PC-3 (cell line): ENCODE results near the gene PSME1. TPM values are rescaled to one million over a fixed set of nuclear protein-coding genes. Genes with fewer than 3 reads are reported as not detected.

Experiments
- ATAC-seq: fragments of 200-7000 bp; cut with Tn5 transposase; 2 replicates; pipeline ENCODE4 v1.9.1; 2020; ENCODE audit warnings: mild to moderate bottlenecking, moderate library complexity
- BruUV-seq: library from RNA; stranded (reverse); fragments of 400-500 nt; replicated peaks from 2 replicates; lab custom pipeline; 2021; lab: Mats Ljungman, UMichigan
- CTCF ChIA-PET: fragments of 300-600 bp; sonication (Branson Sonifier 250); formaldehyde crosslinking; loops from one replicate; lab custom pipeline; 2022; ENCODE audit warnings: antibody characterized with exemption; lab: Charles Lee
- POLR2A ChIA-PET: fragments of 300-600 bp; sonication (Branson Sonifier 250); formaldehyde crosslinking; loops from one replicate; lab custom pipeline; 2022; ENCODE audit warnings: antibody characterized with exemption; ENCODE audit not compliant: unreplicated experiment; lab: Charles Lee
- DNase-seq: peaks from one replicate; pipeline ENCODE4 v3.0.0-alpha.2; 2015
- H2AFZ ChIP-seq: fragments of 300-600 bp; sonication (generic); 2 replicates; pipeline ENCODE4 v1.6.0; 2016; ENCODE audit warnings: antibody characterized with exemption, low read length
- H3F3A ChIP-seq: fragments of 300-600 bp; sonication (generic); one replicate; pipeline ENCODE4 v1.6.0; 2017; ENCODE audit warnings: antibody characterized with exemption, low read length, control low read depth, mild to moderate bottlenecking; ENCODE audit not compliant: unreplicated experiment
- H3K27ac ChIP-seq: fragments of 300-600 bp; sonication (generic); 2 replicates; pipeline ENCODE4 v1.5.1; 2016; ENCODE audit warnings: mild to moderate bottlenecking, low read length
- H3K27me3 ChIP-seq: fragments of 300-600 bp; sonication (generic); 2 replicates; pipeline ENCODE4 v1.6.1; 2016; ENCODE audit warnings: low read length, mixed read lengths
- H3K36me3 ChIP-seq: fragments of 300-600 bp; sonication (generic); 2 replicates; pipeline ENCODE4 v1.6.1; 2016; ENCODE audit warnings: low read depth, mixed run types, low read length, mixed read lengths
- H3K4me1 ChIP-seq: fragments of 300-600 bp; sonication (generic); 2 replicates; pipeline ENCODE4 v1.5.1; 2016; ENCODE audit warnings: low read length; ENCODE audit not compliant: insufficient read depth
- H3K4me2 ChIP-seq: fragments of 300-600 bp; sonication (generic); 2 replicates; pipeline ENCODE4 v1.6.0; 2016; ENCODE audit warnings: low read length
- H3K4me3 ChIP-seq: fragments of 300-600 bp; sonication (generic); 2 replicates; pipeline ENCODE4 v1.5.1; 2016; ENCODE audit warnings: mild to moderate bottlenecking, low read length, mixed read lengths
- H3K79me2 ChIP-seq: fragments of 300-600 bp; sonication (generic); 2 replicates; pipeline ENCODE4 v1.6.1; 2017; ENCODE audit warnings: low read length, mixed read lengths
- H3K9ac ChIP-seq: fragments of 300-600 bp; sonication (generic); 2 replicates; pipeline ENCODE4 v1.6.0; 2016; ENCODE audit warnings: mild to moderate bottlenecking, low read length
- H3K9me2 ChIP-seq: fragments of 300-600 bp; sonication (generic); replicated peaks from 2 replicates; pipeline ENCODE4 v1.6.1; 2016; ENCODE audit warnings: mixed run types, low read length, mixed read lengths
- H3K9me3 ChIP-seq: fragments of 300-600 bp; sonication (generic); 2 replicates; pipeline ENCODE4 v1.6.1; 2016; ENCODE audit warnings: low read length, mixed read lengths
- H4K20me1 ChIP-seq: fragments of 300-600 bp; sonication (generic); 2 replicates; pipeline ENCODE4 v1.6.1; 2016; ENCODE audit warnings: low read length, mixed read lengths
- CTCF ChIP-seq: fragments of 300-600 bp; sonication (generic); conservative IDR thresholded peaks from 2 replicates; pipeline ENCODE4 v1.5.1; 2017; ENCODE audit warnings: antibody characterized with exemption, low read depth, mild to moderate bottlenecking, low read length
- EZH2 ChIP-seq: fragments of 300-600 bp; sonication (generic); IDR thresholded peaks from one replicate; pipeline ENCODE4 v1.6.1; 2017; ENCODE audit warnings: antibody characterized with exemption, mild to moderate bottlenecking, low read length; ENCODE audit not compliant: unreplicated experiment
- EZH2phosphoT487 ChIP-seq: fragments of 300-600 bp; sonication (generic); IDR thresholded peaks from 2 replicates; pipeline ENCODE4 v1.6.1; 2018; ENCODE audit warnings: mild to moderate bottlenecking, antibody characterized with exemption, low read length, borderline replicate concordance
- intact Hi-C: fragments of 100-400 bp; cut with micrococcal nuclease; formaldehyde crosslinking; loops from 2 replicates; pipeline ENCODE4 v1.9.0; 2023
- total RNA-seq: library from RNA; depleted of rRNA; stranded (reverse); fragments of >200 nt; gene quantifications from 2 replicates; pipeline ENCODE4 v1.2.3, GENCODE V29; 2014

The PSME1 gene
- total RNA-seq, 1 experiment from 2014 or later, result 163 TPM

- peak within 1 kb of the TSS; percentile 90 for H3K4me2 ChIP-seq
- peak within 1 kb of the TSS; percentile 48 for H3K27ac ChIP-seq
- DNase-seq (peak; percentile 97), ATAC-seq (peak; percentile 76)
- intact Hi-C loops, result no loop called here
- TF ChIP-seq CTCF (no peak), EZH2 (no peak), EZH2phosphoT487 (no peak)
- H3F3A ChIP-seq, result no peaks in the 10 kb centered on the region
- no peaks in the 10 kb centered on the region for H3K27me3 ChIP-seq
- H3K9me3 ChIP-seq, result no peaks in the 10 kb centered on the region
- peak within 1 kb of the TSS; percentile 79 for H2AFZ ChIP-seq
- ChIA-PET CTCF (interaction anchor here (0.6 to 0.9 kb wide), 3 partner anchors 15 to 272 kb away, joined by 3 to 6 read pairs (median 4); partner anchors contain the start of gene IRF9), POLR2A (interaction anchor here (0.5 to 1.9 kb wide), 6 partner anchors 11 to 168 kb away, joined by 5 to 17 read pairs (median 10); partner anchors contain the start of genes DCAF11, NRL, PSME1 and TINF2)
- peaks cover 47% of the 10 kb centered on the region for H3K79me2 ChIP-seq
- peaks cover 21% of the 10 kb centered on the region for H3K4me1 ChIP-seq
- peak within 1 kb of the TSS; percentile 84 for H3K9ac ChIP-seq
- H3K9me2 ChIP-seq, result no peaks in the 10 kb centered on the region
- peak within 1 kb of the TSS; percentile 86 for H3K4me3 ChIP-seq
- no peaks in the 10 kb centered on the region for H4K20me1 ChIP-seq
- BruUV-seq, result no TSS peak
- H3K36me3 ChIP-seq, result peaks cover 20% of the 10 kb centered on the region; the same call in 1 of the 2 replicates
These were observed 10.5 kb downstream of the PSME1 start, which contains the start of gene PSME2 for GRCh38 chr14:24146453-24146977. Gene PSME2, minus strand, starts transcription at chr14:24146610. Its CDS starts 29 bp downstream, at chr14:24146581.

DNA sequence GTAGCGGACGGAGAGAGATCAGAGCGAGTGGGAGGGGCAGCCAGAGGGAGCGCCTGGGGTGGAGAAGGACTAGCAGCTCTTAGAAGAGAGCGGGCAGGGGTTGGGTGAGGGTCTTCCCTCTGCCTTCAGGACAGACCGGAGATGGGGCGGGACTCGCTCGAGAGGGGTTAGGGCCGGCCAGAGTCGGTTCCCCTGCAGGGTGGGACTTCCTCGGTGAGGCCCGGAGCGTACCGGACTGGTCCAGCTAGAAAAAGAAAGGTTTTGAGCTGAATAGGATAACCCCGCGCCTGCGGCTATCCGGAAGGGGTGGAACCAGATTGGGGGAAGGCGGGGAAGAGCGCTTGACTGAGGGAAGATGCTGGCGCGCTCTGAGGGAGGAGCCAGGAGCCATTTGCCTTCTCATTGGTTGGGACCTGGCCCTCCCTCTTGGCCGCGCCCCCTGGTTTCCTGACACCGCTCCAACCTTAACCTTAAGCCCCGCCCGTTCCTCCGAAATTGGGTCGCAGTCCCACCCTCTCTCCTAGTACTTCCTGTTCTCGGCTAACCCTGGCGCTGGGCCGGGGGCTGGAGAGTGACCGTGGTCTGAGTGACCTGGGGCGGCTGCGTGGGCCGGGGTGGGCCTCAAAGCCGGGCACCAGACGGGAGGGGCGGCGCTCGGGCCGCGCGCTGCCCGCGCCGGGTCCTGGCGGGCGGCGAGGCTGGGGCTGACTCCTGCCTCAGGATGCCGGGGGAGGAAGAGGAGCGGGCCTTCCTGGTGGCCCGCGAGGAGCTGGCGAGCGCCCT lies 11.2 kb downstream of the PSME1 start, which contains the start of gene RNF31:
Gene RNF31, plus strand, starts transcription at position 521 of the 783 bp plus-strand sequence. Its CDS starts 201 bp downstream, at position 722.
- CTCF ChIA-PET, result interaction anchor here (0.6 to 0.9 kb wide), 3 partner anchors 14 to 271 kb away, joined by 3 to 6 read pairs (median 4); partner anchors contain the start of gene IRF9
- H3K9ac ChIP-seq, result peak within 1 kb of the TSS; percentile 84
- no peaks in the 10 kb centered on the region for H3K27me3 ChIP-seq
- BruUV-seq, result no TSS peak
- peak within 1 kb of the TSS; percentile 79 for H2AFZ ChIP-seq
- peaks cover 25% of the 10 kb centered on the region; the same call in 1 of the 2 replicates for H3K36me3 ChIP-seq
- H3K27ac ChIP-seq, result peak within 1 kb of the TSS; percentile 48
- no peaks in the 10 kb centered on the region for H3F3A ChIP-seq
- H4K20me1 ChIP-seq, result no peaks in the 10 kb centered on the region
- intact Hi-C loops, result loop anchor here (1.0 kb wide), 1 partner anchor 33 kb away; the partner anchor contains the start of genes DCAF11 and NRL
- ATAC-seq (peak; percentile 86), DNase-seq (peak; percentile 98)
- TF ChIP-seq EZH2 (no peak), CTCF (no peak), EZH2phosphoT487 (no peak)
- no peaks in the 10 kb centered on the region for H3K9me3 ChIP-seq
- H3K4me2 ChIP-seq, result peak within 1 kb of the TSS; percentile 90
- peaks cover 18% of the 10 kb centered on the region for H3K4me1 ChIP-seq
- H3K9me2 ChIP-seq, result no peaks in the 10 kb centered on the region
- peak within 1 kb of the TSS; percentile 86 for H3K4me3 ChIP-seq
- H3K79me2 ChIP-seq, result peaks cover 47% of the 10 kb centered on the region
- POLR2A ChIA-PET, result interaction anchor here (0.5 to 1.9 kb wide), 6 partner anchors 11 to 167 kb away, joined by 5 to 17 read pairs (median 10); partner anchors contain the start of genes DCAF11, NRL, PSME1 and TINF2
